Suprapubic skin (tissue), 3 donors: ENCODE results near the gene DSCAM.

Source experiments
- CTCF ChIP-seq, 2 donors: fragments of 200-600 bp in 1 of 2; fragments of 450-650 bp in 1 of 2; sonication (generic) in 1 of 2; IDR thresholded peaks; one replicate each; pipeline ENCODE4 v1.5.1; 2016 to 2019; ENCODE audit warnings: antibody characterized with exemption in 2 of 2, mild to moderate bottlenecking in 1 of 2, moderate library complexity in 1 of 2
- POLR2AphosphoS5 ChIP-seq, 3 donors: sonication (generic); formaldehyde crosslinking; IDR thresholded peaks; one replicate each; pipeline ENCODE4 v1.6.1; 2017; ENCODE audit warnings: antibody characterized with exemption in 3 of 3

- no peak for TF ChIP-seq CTCF (IDR thresholded peaks at IDR 0.05)
- no peak for TF ChIP-seq POLR2AphosphoS5 (IDR thresholded peaks at IDR 0.05)
Observed at GRCh38 chr21:40792691-40793456, 54.1 kb downstream of the DSCAM start.
